H1 (cell line): ENCODE data around the gene CFAP210. TPM values are rescaled to one million over a fixed set of nuclear protein-coding genes. Genes with fewer than 3 reads are reported as not detected.

ENCODE experiments used
- CTCF ChIA-PET: fragments of 300-600 bp; sonication (Branson Sonifier 250); formaldehyde crosslinking; loops from one replicate; lab custom pipeline; 2021; ENCODE audit not compliant: partially characterized antibody; lab: Charles Lee
- POLR2A ChIA-PET: fragments of 300-600 bp; sonication (Branson Sonifier 250); formaldehyde crosslinking; loops from one replicate; lab custom pipeline; 2021; ENCODE audit warnings: inconsistent platforms; ENCODE audit not compliant: partially characterized antibody; lab: Charles Lee
- DNase-seq, 2 experiments: peaks; one replicate each; pipeline versions ENCODE4 v3.0.0 to v3.0.0-alpha.2; 2010 to 2022; ENCODE audit warnings: low spot score in 2 of 2, low read depth in 1 of 2, mixed read lengths in 1 of 2
- FAIRE-seq: peaks from 2 replicates; lab custom pipeline; 2011; peaks lifted over from hg19 to GRCh38; lab: Jason Lieb, UNC
- H2AFZ ChIP-seq: 2 replicates; pipeline ENCODE4 v1.8.1; 2012; ENCODE audit warnings: low read length, inconsistent platforms
- H2AK5ac ChIP-seq: 2 replicates; pipeline ENCODE4 v1.6.1; 2013; ENCODE audit warnings: low read depth, low read length
- H2BK120ac ChIP-seq: replicated peaks from 2 replicates; pipeline ENCODE3; 2013; ENCODE audit warnings: low read depth, low read length, inconsistent platforms
- H2BK12ac ChIP-seq: 2 replicates; pipeline ENCODE4 v1.6.1; 2013; ENCODE audit warnings: low read depth, low read length
- H2BK15ac ChIP-seq: 2 replicates; pipeline ENCODE4 v1.6.1; 2013; ENCODE audit warnings: low read length
- H2BK20ac ChIP-seq: 2 replicates; pipeline ENCODE4 v1.6.1; 2013; ENCODE audit warnings: low read length
- H2BK5ac ChIP-seq: 2 replicates; pipeline ENCODE4 v1.6.1; 2013; ENCODE audit warnings: low read depth, low read length
- H3K14ac ChIP-seq: 2 replicates; pipeline ENCODE4 v1.6.1; 2013; ENCODE audit warnings: inconsistent platforms; ENCODE audit not compliant: insufficient read length
- H3K18ac ChIP-seq: 2 replicates; pipeline ENCODE4 v1.6.1; 2013; ENCODE audit warnings: low read length; ENCODE audit errors: extremely low read depth
- H3K23ac ChIP-seq: 2 replicates; pipeline ENCODE4 v1.6.1; 2013; ENCODE audit warnings: inconsistent platforms; ENCODE audit not compliant: insufficient read length
- H3K23me2 ChIP-seq: 2 replicates; pipeline ENCODE4 v1.6.1; 2013; ENCODE audit warnings: low read depth, low read length
- H3K27ac ChIP-seq: 2 replicates; pipeline ENCODE4 v1.6.1; 2011; ENCODE audit warnings: low read depth, low read length, inconsistent platforms
- H3K27me3 ChIP-seq, 4 experiments: replicated peaks in 1 of 4; 1 replicate in 1 of 4; 2 replicates in 3 of 4; pipeline versions ENCODE4 v1.6.1 to v1.8.1; 2011 to 2013; ENCODE audit warnings: low read length in 3 of 4, mild to moderate bottlenecking in 3 of 4, inconsistent platforms in 2 of 4, mixed read lengths in 2 of 4, moderate library complexity in 1 of 4; ENCODE audit not compliant: control insufficient read depth in 3 of 4, insufficient read depth in 3 of 4; ENCODE audit errors: extremely low read depth in 1 of 4
- H3K36me3 ChIP-seq, 4 experiments: 2 replicates each; pipeline versions ENCODE4 v1.6.1 to v1.8.1; 2011 to 2013; ENCODE audit warnings: mild to moderate bottlenecking in 4 of 4, low read length in 3 of 4, moderate library complexity in 2 of 4, control low read depth in 1 of 4, inconsistent platforms in 1 of 4; ENCODE audit not compliant: insufficient read depth in 4 of 4, control insufficient read depth in 2 of 4
- H3K4ac ChIP-seq: replicated peaks from 2 replicates; pipeline ENCODE3; 2013; ENCODE audit warnings: low read length, low read depth, mixed read lengths, inconsistent platforms; ENCODE audit not compliant: insufficient read length
- H3K4me1 ChIP-seq, 4 experiments: replicated peaks in 1 of 4; 1 replicate in 1 of 4; 2 replicates in 3 of 4; pipeline versions ENCODE4 v1.6.1 to v1.8.1; 2011 to 2013; ENCODE audit warnings: low read length in 3 of 4, inconsistent platforms in 2 of 4, mixed read lengths in 1 of 4; ENCODE audit not compliant: insufficient read depth in 4 of 4, control insufficient read depth in 3 of 4
- H3K4me2 ChIP-seq, 2 experiments: 2 replicates each; pipeline versions ENCODE4 v1.6.1 to v1.8.1; 2011 to 2013; ENCODE audit warnings: low read depth in 2 of 2, low read length in 2 of 2, control low read depth in 1 of 2, inconsistent platforms in 1 of 2, mild to moderate bottlenecking in 1 of 2; ENCODE audit not compliant: insufficient read depth in 1 of 2
- H3K4me3 ChIP-seq, 4 experiments: fragments of 200-600, 300-600 bp in 1 of 4; sonication (generic), shearing (Covaris generic), sonication (Bioruptor Twin) in 1 of 4; 2 replicates each; pipeline versions ENCODE4 v1.5.1 to v1.8.1; 2011 to 2016; ENCODE audit warnings: low read length in 4 of 4, low read depth in 3 of 4, control low read depth in 2 of 4, inconsistent platforms in 2 of 4, mild to moderate bottlenecking in 2 of 4, mixed read lengths in 1 of 4, moderate library complexity in 1 of 4; ENCODE audit not compliant: insufficient read depth in 2 of 4; ENCODE audit errors: extremely low read depth in 1 of 4
- H3K56ac ChIP-seq: replicated peaks from 2 replicates; pipeline ENCODE3; 2013; ENCODE audit warnings: low read depth, mild to moderate bottlenecking, mixed read lengths, low read length, inconsistent platforms; ENCODE audit not compliant: insufficient read length
- H3K79me1 ChIP-seq: 2 replicates; pipeline ENCODE4 v1.6.1; 2013; ENCODE audit warnings: low read depth, low read length, control low read depth
- H3K79me2 ChIP-seq, 2 experiments: 2 replicates each; pipeline versions ENCODE4 v1.6.1 to v1.8.1; 2012 to 2013; ENCODE audit warnings: low read length in 2 of 2, mild to moderate bottlenecking in 2 of 2, inconsistent platforms in 1 of 2; ENCODE audit not compliant: insufficient read depth in 2 of 2, control insufficient read depth in 1 of 2
- H3K9ac ChIP-seq, 4 experiments: replicated peaks in 1 of 4; 1 replicate in 1 of 4; 2 replicates in 3 of 4; pipeline versions ENCODE4 v1.6.1 to v1.8.1; 2011 to 2013; ENCODE audit warnings: low read depth in 3 of 4, low read length in 3 of 4, control low read depth in 2 of 4, mild to moderate bottlenecking in 2 of 4, moderate library complexity in 2 of 4, inconsistent platforms in 1 of 4; ENCODE audit errors: extremely low read depth in 1 of 4
- H3K9me3 ChIP-seq, 2 experiments: 2 replicates each; pipeline versions ENCODE4 v1.6.1 to v1.8.1; 2012 to 2013; ENCODE audit warnings: mild to moderate bottlenecking in 2 of 2, moderate library complexity in 2 of 2, control low read depth in 1 of 2, inconsistent platforms in 1 of 2, low read depth in 1 of 2, low read length in 1 of 2, mixed read lengths in 1 of 2; ENCODE audit not compliant: insufficient read depth in 2 of 2
- H4K20me1 ChIP-seq, 2 experiments: replicated peaks in 1 of 2; 2 replicates each; pipeline versions ENCODE3 to v1.8.1; 2011 to 2013; ENCODE audit warnings: inconsistent platforms in 2 of 2, low read length in 2 of 2, mild to moderate bottlenecking in 1 of 2; ENCODE audit not compliant: insufficient read depth in 2 of 2, control insufficient read depth in 1 of 2
- H4K5ac ChIP-seq: 2 replicates; pipeline ENCODE4 v1.6.1; 2013; ENCODE audit warnings: low read length, low read depth, mixed read lengths, inconsistent platforms; ENCODE audit not compliant: insufficient read length
- H4K8ac ChIP-seq: 2 replicates; pipeline ENCODE4 v1.8.0; 2013; ENCODE audit warnings: mild to moderate bottlenecking, moderate library complexity, low read length, inconsistent platforms; ENCODE audit not compliant: insufficient read depth; ENCODE audit errors: extremely low read depth
- H4K91ac ChIP-seq: replicated peaks from 2 replicates; pipeline ENCODE3; 2013; ENCODE audit warnings: low read length, mixed read lengths, inconsistent platforms; ENCODE audit not compliant: insufficient read length
- BACH1 ChIP-seq: IDR thresholded peaks from 2 replicates; pipeline ENCODE4 v1.6.1; 2012; ENCODE audit warnings: low read length, improper control_type of control experiment
- BCL11A ChIP-seq, 2 experiments: IDR thresholded peaks; one replicate each; pipeline ENCODE4 v1.6.1; 2011; ENCODE audit warnings: low read depth in 2 of 2, low read length in 2 of 2, mild to moderate bottlenecking in 2 of 2
- CBX8 ChIP-seq: fragments of 300-800, 300-1000 bp; sonication (generic); IDR thresholded peaks from 2 replicates; pipeline ENCODE4 v1.7.1; 2016; ENCODE audit warnings: low read depth, low read length, borderline replicate concordance
- CHD2 ChIP-seq: IDR thresholded peaks from 2 replicates; pipeline ENCODE4 v1.6.1; 2012; ENCODE audit warnings: low read length, improper control_type of control experiment
- CREB1 ChIP-seq: IDR thresholded peaks from 2 replicates; pipeline ENCODE4 v1.6.1; 2012; ENCODE audit warnings: inconsistent platforms
- JUN ChIP-seq: IDR thresholded peaks from 2 replicates; pipeline ENCODE4 v1.6.1; 2011; ENCODE audit warnings: low read depth, mild to moderate bottlenecking, improper control_type of control experiment, low read length
- MAFK ChIP-seq: IDR thresholded peaks from 2 replicates; pipeline ENCODE4 v1.6.1; 2012; ENCODE audit warnings: low read depth, mild to moderate bottlenecking, improper control_type of control experiment, low read length
- NRF1 ChIP-seq: IDR thresholded peaks from 2 replicates; pipeline ENCODE4 v1.6.1; 2011; ENCODE audit warnings: mild to moderate bottlenecking, low read depth, low read length, improper control_type of control experiment
- POLR2AphosphoS5 ChIP-seq: IDR thresholded peaks from 2 replicates; pipeline ENCODE4 v1.6.1; 2011; ENCODE audit warnings: low read depth, low read length
- RFX5 ChIP-seq: IDR thresholded peaks from 2 replicates; pipeline ENCODE4 v1.6.1; 2011; ENCODE audit warnings: low read depth, low read length, improper control_type of control experiment, borderline replicate concordance
- RNF2 ChIP-seq: fragments of 200-900, 300-1000 bp; sonication (generic); IDR thresholded peaks from 2 replicates; pipeline ENCODE4 v1.7.1; 2016; ENCODE audit warnings: borderline replicate concordance, low read depth, mild to moderate bottlenecking, antibody characterized with exemption, low read length; ENCODE audit not compliant: poor library complexity, severe bottlenecking; ENCODE audit errors: missing control alignments
- SIRT6 ChIP-seq: IDR thresholded peaks from one replicate; pipeline ENCODE4 v1.7.1; 2012; ENCODE audit warnings: low read length, inconsistent platforms
- TAF7 ChIP-seq: optimal IDR thresholded peaks from 2 replicates; pipeline ENCODE3; 2011; ENCODE audit warnings: low read depth, mild to moderate bottlenecking, inconsistent platforms, low read length, moderate library complexity, borderline replicate concordance
- TCF12 ChIP-seq: IDR thresholded peaks from 2 replicates; pipeline ENCODE4 v1.6.1; 2011; ENCODE audit warnings: low read depth, mild to moderate bottlenecking, low read length
- WGBS, 2 experiments: shearing (Covaris generic) in 1 of 2; methylation state at CpG; one replicate each; pipeline versions ENCODE4 v1.1.6 to v1.1.7; 2013 to 2015; ENCODE audit warnings: low lambda C conversion rate in 2 of 2, mixed read lengths in 2 of 2, inconsistent platforms in 1 of 2, low coverage in 1 of 2, missing lambda C conversion rate in 1 of 2; ENCODE audit not compliant: insufficient replicate concordance in 2 of 2, insufficient coverage in 1 of 2, insufficient read length in 1 of 2; ENCODE audit errors: extremely low coverage in 1 of 2, missing lambda C conversion rate in 1 of 2; 5-methylcytosine and 5-hydroxymethylcytosine counted together
- polyA plus RNA-seq, 7 experiments: library from polyadenylated mRNA; depleted of rRNA in 3 of 7; stranded (reverse) in 5 of 7; unstranded in 2 of 7; fragments of >200 nt in 5 of 7; fragments of 200-250 nt in 2 of 7; gene quantifications; 1 replicate in 5 of 7; 2 replicates in 1 of 7; 4 replicates in 1 of 7; pipeline versions ENCODE4 v1.2.1 to v1.2.3, GENCODE V29; 2011 to 2013; ENCODE audit warnings: missing spikeins in 2 of 7, mixed read lengths in 2 of 7
- total RNA-seq: library from RNA; stranded (reverse); fragmentation: NEBNext Ultra II Directional; extraction: Animal tissue kit (Norgen Biotek cat#: 25700); gene quantifications from 2 replicates; pipeline ENCODE4 v1.2.1, GENCODE V29; 2021
- TF ChIP-seq, protein P1 (sequence below): IDR thresholded peaks from 2 replicates; pipeline ENCODE4 v1.6.1; 2012; ENCODE audit warnings: inconsistent platforms

CFAP210 gene
- total and polyA plus RNA-seq, 2 of the 8 experiments (the other 6 are each of a cell fraction or from before 2014, with no cell fraction given), result 0.06 to 0.37 TPM

DNA sequence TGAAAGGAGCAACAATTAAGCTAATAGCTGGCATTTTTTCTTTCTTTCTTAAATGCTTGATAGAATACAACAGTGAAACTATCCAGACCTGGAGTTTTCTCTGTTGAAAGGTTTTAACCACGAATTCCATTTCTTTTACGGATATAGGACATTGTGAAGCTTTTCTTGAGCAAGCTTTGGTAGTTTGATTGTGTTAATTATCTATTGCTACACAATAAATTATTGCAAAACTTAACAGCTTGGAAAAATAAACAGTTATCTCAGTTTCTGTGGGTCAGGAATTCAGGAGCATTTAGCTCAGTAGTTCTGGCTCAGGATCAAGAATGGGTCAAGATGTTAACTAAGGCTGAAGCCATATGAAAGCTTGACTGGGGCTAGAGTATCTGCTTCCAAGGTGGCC lies 11.7 kb upstream of the CFAP210 start:
- Histone ChIP-seq H3K23me2 (no peaks in the 10 kb centered on the region), H2BK15ac (no peak overlapping the region), H4K91ac (no peak overlapping the region), H2BK5ac (no peak overlapping the region), H2BK20ac (no peak overlapping the region), H2AFZ (no peak overlapping the region), H3K27ac (no peak overlapping the region), H2BK120ac (no peak overlapping the region), H3K18ac (no peak overlapping the region), H3K56ac (no peak overlapping the region), H4K5ac (no peak overlapping the region), H3K4me1 (0 out of 7 replicates have a peak, but pooled peaks cover 0 to 3% (median 0%) of the 10 kb centered on the region in 4 experiments), H3K9me3 (no peaks in the 10 kb centered on the region), H3K23ac (no peak overlapping the region), H4K8ac (no peak overlapping the region), H3K4me2 (no peak overlapping the region), H2BK12ac (no peak overlapping the region), H3K4me3 (no peak overlapping the region), H3K9ac (no peak overlapping the region), H3K4ac (no peak overlapping the region), H4K20me1 (no peaks in the 10 kb centered on the region), H3K27me3 (no peaks in the 10 kb centered on the region), H3K14ac (no peak overlapping the region), H3K79me2 (no peaks in the 10 kb centered on the region), H3K79me1 (no peaks in the 10 kb centered on the region), H2AK5ac (no peak overlapping the region), H3K36me3 (peaks cover 0 to 2% (median 0%) of the 10 kb centered on the region in 4 experiments; a peak in 2 of 8 replicates)
- FAIRE-seq (no peak), DNase-seq (no peak)
- POLR2A ChIA-PET, result interaction anchor here (0.7 to 2.1 kb wide), 5 partner anchors 8 to 75 kb away, joined by 3 to 10 read pairs (median 4); partner anchors contain the start of gene KLHL23
- no peak for TF ChIP-seq BCL11A (IDR thresholded peaks at IDR 0.05; ENCODE audit: low read depth in 2 of 2, low read length in 2 of 2)
- no peak for TF ChIP-seq TAF7
- TF ChIP-seq CHD2, result no peak
- TF ChIP-seq POLR2AphosphoS5, result no peak
- no peak for TF ChIP-seq MAFK
- TF ChIP-seq SIRT6, result no peak
- no peak for TF ChIP-seq CREB1
- no peak for TF ChIP-seq NRF1
- TF ChIP-seq TCF12, result no peak
- TF ChIP-seq RNF2, result no peak
- TF ChIP-seq, protein P1, sequence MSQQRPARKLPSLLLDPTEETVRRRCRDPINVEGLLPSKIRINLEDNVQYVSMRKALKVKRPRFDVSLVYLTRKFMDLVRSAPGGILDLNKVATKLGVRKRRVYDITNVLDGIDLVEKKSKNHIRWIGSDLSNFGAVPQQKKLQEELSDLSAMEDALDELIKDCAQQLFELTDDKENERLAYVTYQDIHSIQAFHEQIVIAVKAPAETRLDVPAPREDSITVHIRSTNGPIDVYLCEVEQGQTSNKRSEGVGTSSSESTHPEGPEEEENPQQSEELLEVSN, result no peak
- no peak for TF ChIP-seq CBX8
- no peak for TF ChIP-seq RFX5
- no peak for TF ChIP-seq JUN
- TF ChIP-seq BACH1, result no peak
- WGBS, 2 experiments, result 85% methylated on average over 2 of the region's 2 CpGs; no CpG with 5 or more reads in 1 of the 2 experiments
- CTCF ChIA-PET, result interaction anchor here (1.3 kb wide), 1 partner anchor 10 kb away, joined by 4 read pairs; no protein-coding TSS in a partner anchor
